ENCODE measurements around the gene HSPB8.

- TF ChIP-seq ELF4 (IDR thresholded peaks at IDR 0.05) (no peak), SP1 (IDR thresholded peaks at IDR 0.05) (no peak), BHLHE40 (IDR thresholded peaks at IDR 0.05; ENCODE audit: borderline replicate concordance) (no peak), SUZ12 (IDR thresholded peaks at IDR 0.05) (no peak), TARDBP (IDR thresholded peaks at IDR 0.05) (no peak), HDGF (IDR thresholded peaks at IDR 0.05; ENCODE audit: borderline replicate concordance) (no peak), NFRKB (IDR thresholded peaks at IDR 0.05) (no peak), L3MBTL2 (conservative IDR thresholded peaks at IDR 0.05) (no peak), LEF1 (IDR thresholded peaks at IDR 0.05; ENCODE audit: borderline replicate concordance) (no peak), FOXA1 (IDR thresholded peaks at IDR 0.05) (no peak), FOXK2 (IDR thresholded peaks at IDR 0.05) (no peak)
Measured at GRCh38 chr12:119235197-119235751, 56.5 kb downstream of the HSPB8 start.

All from HEK293T (cell line).